Hepatocyte (in vitro differentiated cells): ENCODE data around the gene CCNI. TPM values are rescaled to one million over a fixed set of nuclear protein-coding genes. Genes with fewer than 3 reads are reported as not detected.
"Not testable (repeated sequence)": the region's sequence is repeated elsewhere in the genome, so short reads cannot be mapped to it uniquely, and the experiment has no call there.

Experiments
- DNase-seq: peaks from one replicate; pipeline ENCODE4 v3.0.0-alpha.2; 2016; ENCODE audit warnings: low spot score
- H2AFZ ChIP-seq: fragments of 200-600 bp; sonication (generic); 2 replicates; pipeline ENCODE4 v1.6.0; 2016; ENCODE audit warnings: antibody characterized with exemption, mild to moderate bottlenecking
- H3K27ac ChIP-seq: fragments of 200-600 bp; sonication (generic); 2 replicates; pipeline ENCODE4 v1.5.1; 2016; ENCODE audit warnings: mild to moderate bottlenecking
- H3K27me3 ChIP-seq: fragments of 200-600 bp; sonication (generic); 2 replicates; pipeline ENCODE4 v1.6.1; 2016
- H3K36me3 ChIP-seq: fragments of 200-600 bp; sonication (generic); replicated peaks from 2 replicates; pipeline ENCODE4 v1.5.1; 2016; ENCODE audit warnings: low read depth; ENCODE audit not compliant: insufficient read depth
- H3K4me1 ChIP-seq: fragments of 200-600 bp; sonication (generic); 2 replicates; pipeline ENCODE4 v1.5.1; 2016; ENCODE audit warnings: mild to moderate bottlenecking, moderate library complexity; ENCODE audit not compliant: insufficient read depth
- H3K4me2 ChIP-seq: fragments of 200-600 bp; sonication (generic); 2 replicates; pipeline ENCODE4 v1.6.0; 2016
- H3K4me3 ChIP-seq: fragments of 200-600 bp; sonication (generic); 2 replicates; pipeline ENCODE4 v1.5.1; 2016; ENCODE audit warnings: mild to moderate bottlenecking
- H3K79me2 ChIP-seq: fragments of 200-600 bp; sonication (generic); 2 replicates; pipeline ENCODE4 v1.6.0; 2017; ENCODE audit warnings: mild to moderate bottlenecking
- H3K9me2 ChIP-seq: fragments of 200-600 bp; sonication (generic); replicated peaks from 2 replicates; pipeline ENCODE4 v1.6.0; 2017; ENCODE audit warnings: mild to moderate bottlenecking; ENCODE audit not compliant: insufficient read depth
- H3K9me3 ChIP-seq: fragments of 200-600 bp; sonication (generic); 2 replicates; pipeline ENCODE4 v1.5.1; 2016; ENCODE audit warnings: low read depth, mild to moderate bottlenecking
- H4K20me1 ChIP-seq: fragments of 200-600 bp; sonication (generic); 2 replicates; pipeline ENCODE4 v1.6.0; 2016; ENCODE audit warnings: mild to moderate bottlenecking; ENCODE audit not compliant: insufficient read depth, poor library complexity, severe bottlenecking
- CTCF ChIP-seq: fragments of 200-600 bp; sonication (generic); IDR thresholded peaks from 2 replicates; pipeline ENCODE4 v1.5.1; 2016; ENCODE audit warnings: antibody characterized with exemption, mild to moderate bottlenecking; ENCODE audit not compliant: poor library complexity
- EZH2 ChIP-seq: fragments of 200-600 bp; sonication (generic); IDR thresholded peaks from 2 replicates; pipeline ENCODE4 v1.6.1; 2016; ENCODE audit warnings: antibody characterized with exemption, mild to moderate bottlenecking, borderline replicate concordance
- EZH2phosphoT487 ChIP-seq: fragments of 200-600 bp; sonication (generic); IDR thresholded peaks from one replicate; pipeline ENCODE4 v1.6.1; 2018; ENCODE audit warnings: antibody characterized with exemption, mild to moderate bottlenecking, low read depth, moderate library complexity; ENCODE audit not compliant: unreplicated experiment, severe bottlenecking
- WGBS: methylation state at CpG from one replicate; pipeline ENCODE4 v1.1.6; 2016; ENCODE audit warnings: low lambda C conversion rate; ENCODE audit errors: missing lambda C conversion rate; 5-methylcytosine and 5-hydroxymethylcytosine counted together
- polyA plus RNA-seq: library from polyadenylated mRNA; unstranded; fragments of >200 nt; fragmentation: Nextera tagmentation; extraction: Ambion mirVana; gene quantifications from 2 replicates; pipeline ENCODE4 v1.2.1, GENCODE V29; 2016
- total RNA-seq: library from RNA; depleted of rRNA; stranded (reverse); fragments of >200 nt; gene quantifications from 2 replicates; pipeline ENCODE4 v1.2.3, GENCODE V29; 2014

The CCNI gene
- total and polyA plus RNA-seq, 2 experiments from 2014 or later, result 160 to 212 TPM

- Histone ChIP-seq H3K27ac (no peak overlapping the region), H3K36me3 (no peaks in the 10 kb centered on the region)
- 96% methylated on average over 5 of the region's 5 CpGs for WGBS
Measured at GRCh38 chr4:77031544-77031943, 44.2 kb downstream of the CCNI start.

DNA sequence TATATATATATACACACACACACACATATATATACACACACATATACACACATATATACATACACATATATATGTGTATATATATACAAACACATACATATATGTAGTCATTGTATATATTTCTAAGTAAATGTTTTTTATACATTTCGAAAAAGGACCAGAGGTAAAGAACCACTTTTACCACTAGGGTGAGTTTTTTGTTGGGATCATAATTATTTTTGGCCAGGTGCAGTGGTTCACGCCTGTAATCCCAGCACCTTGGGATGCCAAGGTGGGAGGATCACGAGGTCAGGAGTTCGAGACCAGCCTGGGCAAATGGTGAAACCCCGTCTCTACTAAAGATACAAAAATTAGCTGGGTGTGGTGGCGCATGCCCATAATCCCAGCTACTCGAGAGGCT lies 46.0 kb downstream of the CCNI start:
- H3K36me3 ChIP-seq, H3K4me2 ChIP-seq, H3K9me3 ChIP-seq, H3K4me3 ChIP-seq, H2AFZ ChIP-seq, H3K27ac ChIP-seq, H3K4me1 ChIP-seq, H4K20me1 ChIP-seq, H3K79me2 ChIP-seq, H3K9me2 ChIP-seq, DNase-seq, H3K27me3 ChIP-seq: not testable (repeated sequence)
- WGBS, result 92% methylated on average over 7 of the region's 7 CpGs

More at GRCh38 chr4:77031544-77031943, 44.2 kb downstream of the CCNI start:
- Histone ChIP-seq H3K27me3 (no peaks in the 10 kb centered on the region), H4K20me1 (no peaks in the 10 kb centered on the region), H3K4me2 (no peak overlapping the region), H2AFZ (no peak overlapping the region), H3K79me2 (no peaks in the 10 kb centered on the region), H3K4me1 (peaks cover 6% of the 10 kb centered on the region), H3K9me3 (no peaks in the 10 kb centered on the region), H3K9me2 (no peaks in the 10 kb centered on the region), H3K4me3 (no peak overlapping the region)
- no peak for DNase-seq
- no peak for TF ChIP-seq CTCF
- no peak for TF ChIP-seq EZH2
- no peak for TF ChIP-seq EZH2phosphoT487

DNA sequence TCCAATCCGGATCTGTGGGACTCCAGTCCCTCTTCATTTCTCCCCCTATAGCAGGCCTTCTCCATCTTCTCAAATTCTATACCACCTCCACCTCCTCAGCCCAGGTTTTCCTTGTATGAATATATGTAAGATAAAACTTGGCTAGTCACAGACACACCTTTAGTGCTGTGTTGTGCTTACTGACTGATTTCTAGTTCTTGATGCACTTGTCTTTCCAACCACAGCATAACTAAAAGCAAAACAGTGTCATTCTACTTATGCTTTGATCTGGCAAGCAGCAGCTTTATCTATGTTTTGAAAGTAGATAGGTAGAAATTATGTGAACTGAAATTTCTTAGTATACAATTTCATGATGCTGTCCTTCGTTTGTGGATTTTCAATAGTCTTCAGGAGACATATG lies 47.5 kb downstream of the CCNI start:
- WGBS, result 95% methylated on average over 2 of the region's 2 CpGs
- no peaks in the 10 kb centered on the region for H3K27me3 ChIP-seq

GRCh38 chr4:77026322-77026704 lies 49.5 kb downstream of the CCNI start:
- Histone ChIP-seq H3K27me3 (no peaks in the 10 kb centered on the region), H3K27ac (no peak overlapping the region), H3K79me2 (no peaks in the 10 kb centered on the region), H2AFZ (no peak overlapping the region), H3K36me3 (no peaks in the 10 kb centered on the region), H3K4me1 (peaks cover 16% of the 10 kb centered on the region), H4K20me1 (no peaks in the 10 kb centered on the region), H3K9me2 (no peaks in the 10 kb centered on the region), H3K4me3 (no peak overlapping the region), H3K9me3 (no peaks in the 10 kb centered on the region), H3K4me2 (no peak overlapping the region)
- TF ChIP-seq EZH2, result no peak
- TF ChIP-seq EZH2phosphoT487, result no peak
- TF ChIP-seq CTCF, result no peak
- DNase-seq, result no peak
- WGBS, result 96% methylated on average over 4 of the region's 4 CpGs

More for the DNA sequence above, 47.5 kb downstream of the CCNI start:
- no peaks in the 10 kb centered on the region for H4K20me1 ChIP-seq
- TF ChIP-seq CTCF (no peak), EZH2phosphoT487 (no peak)
- peaks cover 14% of the 10 kb centered on the region for H3K4me1 ChIP-seq
- H3K27ac ChIP-seq, result no peak overlapping the region
- no peak overlapping the region for H3K4me3 ChIP-seq
- no peaks in the 10 kb centered on the region for H3K36me3 ChIP-seq
- no peak for DNase-seq
- H3K9me2 ChIP-seq, result no peaks in the 10 kb centered on the region
- no peaks in the 10 kb centered on the region for H3K9me3 ChIP-seq
- H3K4me2 ChIP-seq, result no peak overlapping the region
- H3K79me2 ChIP-seq, result no peaks in the 10 kb centered on the region
- no peak overlapping the region for H2AFZ ChIP-seq
